B cell (primary cell): ENCODE results near the gene SNTG2. TPM values are rescaled to one million over a fixed set of nuclear protein-coding genes. Genes with fewer than 3 reads are reported as not detected.

ENCODE experiments used
- ATAC-seq: fragments of 200-7000 bp; cut with Tn5 transposase; one replicate; pipeline ENCODE4 v1.10.0; 2021; ENCODE audit warnings: low read depth, mild to moderate bottlenecking, moderate number of reproducible peaks, moderate library complexity
- CTCF ChIA-PET: fragments of 350-600 bp; sonication (Branson Sonifier 250); formaldehyde crosslinking; loops from one replicate; lab custom pipeline; 2021; ENCODE audit warnings: antibody characterized with exemption, inconsistent platforms; lab: Charles Lee
- POLR2A ChIA-PET: fragments of 350-600 bp; sonication (Branson Sonifier 250); formaldehyde crosslinking; loops from one replicate; lab custom pipeline; 2021; ENCODE audit warnings: antibody characterized with exemption; lab: Charles Lee
- DNase-seq: peaks from one replicate; pipeline ENCODE4 v3.0.0; 2013
- H2AFZ ChIP-seq: 2 replicates; pipeline ENCODE4 v1.6.1; 2012; ENCODE audit warnings: mild to moderate bottlenecking, low read depth, low read length; ENCODE audit not compliant: insufficient read depth, poor library complexity, severe bottlenecking
- H3K27ac ChIP-seq, 2 donors: 1 replicate in 1 of 2; 2 replicates in 1 of 2; pipeline ENCODE4 v1.5.1; 2012 to 2013; ENCODE audit warnings: low read length in 2 of 2, mild to moderate bottlenecking in 2 of 2, moderate library complexity in 1 of 2
- H3K27me3 ChIP-seq, 4 experiments: fragments of 200-600 bp in 1 of 4; sonication (generic) in 1 of 4; replicated peaks in 1 of 4; 1 replicate in 2 of 4; 2 replicates in 2 of 4; pipeline versions ENCODE4 v1.6.1 to v1.7.0; 2013 to 2016; ENCODE audit warnings: low read length in 3 of 4, mild to moderate bottlenecking in 2 of 4, mixed read lengths in 1 of 4, moderate library complexity in 1 of 4; ENCODE audit not compliant: insufficient read depth in 4 of 4, control insufficient read depth in 3 of 4; ENCODE audit errors: control extremely low read depth in 1 of 4
- H3K36me3 ChIP-seq, 2 experiments: replicated peaks in 1 of 2; 1 replicate in 1 of 2; 2 replicates in 1 of 2; pipeline versions ENCODE4 v1.6.1 to v1.7.1; 2013; ENCODE audit warnings: low read length in 1 of 2; ENCODE audit not compliant: insufficient read depth in 2 of 2, control insufficient read depth in 1 of 2; ENCODE audit errors: control extremely low read depth in 1 of 2, extremely low read depth in 1 of 2
- H3K4me1 ChIP-seq, 2 donors: fragments of 200-600 bp in 1 of 2; sonication (generic) in 1 of 2; 1 replicate in 1 of 2; 2 replicates in 1 of 2; pipeline versions ENCODE4 v1.5.1 to v1.6.1; 2013 to 2017; ENCODE audit warnings: low read length in 2 of 2; ENCODE audit not compliant: control insufficient read depth in 2 of 2, insufficient read depth in 2 of 2
- H3K4me2 ChIP-seq: replicated peaks from 2 replicates; pipeline ENCODE3; 2012; ENCODE audit warnings: mild to moderate bottlenecking, low read depth, low read length; ENCODE audit not compliant: poor library complexity, severe bottlenecking
- H3K4me3 ChIP-seq, 5 experiments: fragments of 200-600 bp in 1 of 5; sonication (generic) in 1 of 5; 1 replicate in 3 of 5; 2 replicates in 2 of 5; pipeline versions ENCODE4 v1.5.1 to v1.7.0; 2011 to 2016; ENCODE audit warnings: low read length in 4 of 5, mild to moderate bottlenecking in 4 of 5, low read depth in 2 of 5, control low read depth in 1 of 5, moderate library complexity in 1 of 5; ENCODE audit not compliant: insufficient read depth in 1 of 5; ENCODE audit errors: control extremely low read depth in 1 of 5, extremely low read depth in 1 of 5
- H3K79me2 ChIP-seq: fragments of 200-600 bp; sonication (generic); one replicate; pipeline ENCODE4 v1.6.0; 2016; ENCODE audit warnings: low read length; ENCODE audit not compliant: control insufficient read depth, insufficient read depth
- H3K9ac ChIP-seq: fragments of 200-600 bp; sonication (generic); 2 replicates; pipeline ENCODE4 v1.6.1; 2017; ENCODE audit warnings: mild to moderate bottlenecking, low read length, moderate library complexity
- H3K9me3 ChIP-seq, 3 donors: one replicate each; pipeline versions ENCODE4 v1.6.1 to v1.7.1; 2013; ENCODE audit warnings: low read length in 2 of 3; ENCODE audit not compliant: control insufficient read depth in 2 of 3, insufficient read depth in 1 of 3; ENCODE audit errors: control extremely low read depth in 1 of 3
- H4K20me1 ChIP-seq: 2 replicates; pipeline ENCODE4 v1.6.0; 2012; ENCODE audit warnings: mild to moderate bottlenecking, low read length; ENCODE audit not compliant: insufficient read depth, control insufficient read depth, poor library complexity, severe bottlenecking
- H3K27ac Mint-ChIP-seq: one replicate; pipeline ENCODE4 v1.8.0; 2021; ENCODE audit warnings: mixed read lengths
- H3K27me3 Mint-ChIP-seq: one replicate; pipeline ENCODE4 v1.8.0; 2021; ENCODE audit warnings: mixed read lengths
- H3K4me1 Mint-ChIP-seq: one replicate; pipeline ENCODE4 v1.8.0; 2021; ENCODE audit warnings: mixed read lengths
- H3K4me3 Mint-ChIP-seq: one replicate; pipeline ENCODE4 v1.8.0; 2021; ENCODE audit warnings: mixed read lengths
- H3K9me3 Mint-ChIP-seq: one replicate; pipeline ENCODE4 v1.8.0; 2022; ENCODE audit warnings: mixed read lengths; ENCODE audit not compliant: insufficient read depth
- EZH2 ChIP-seq: IDR thresholded peaks from 2 replicates; pipeline ENCODE4 v1.6.1; 2012; ENCODE audit warnings: borderline replicate concordance, low read depth, mild to moderate bottlenecking, moderate library complexity, low read length; ENCODE audit not compliant: insufficient read depth, poor library complexity, severe bottlenecking
- whole genome bisulfite sequencing: methylation state at CpG from one replicate; pipeline ENCODE4 v1.1.5; 2013; ENCODE audit warnings: missing lambda C conversion rate; ENCODE audit not compliant: insufficient coverage; 5-methylcytosine and 5-hydroxymethylcytosine counted together
- intact Hi-C: fragments of 100-400 bp; cut with micrococcal nuclease; formaldehyde crosslinking; loops from one replicate; pipeline ENCODE4 v1.10.0; 2022
- polyA plus RNA-seq: library from polyadenylated mRNA; depleted of rRNA; stranded (reverse); fragments of >200 nt; gene quantifications from 2 replicates; pipeline ENCODE4 v1.2.3, GENCODE V29; 2012
- total RNA-seq, 2 donors: library from RNA; stranded (reverse); fragments of 120-200 nt in 1 of 2; gene quantifications; 1 replicate in 1 of 2; 2 replicates in 1 of 2; pipeline versions ENCODE4 v1.2.3 to v1.2.4, GENCODE V29; 2013 to 2022
- TF ChIP-seq, protein P1 (sequence below): fragments of 200-600 bp; IDR thresholded peaks from one replicate; pipeline ENCODE4 v1.8.0; 2022; ENCODE audit warnings: antibody characterized with exemption, mild to moderate bottlenecking

SNTG2 gene
- total and polyA plus RNA-seq, 2 donors (not counting 1 experiment from before 2014, with no cell fraction given) = 2.1 to 2.4 TPM

GRCh38 chr2:1055014-1055595 is 104.5 kb downstream of the SNTG2 start:
- Histone ChIP-seq H3K4me1 (no peaks in the 10 kb centered on the region), H3K27me3 (peaks cover 0 to 3% (median 1%) of the 10 kb centered on the region in 4 experiments), H3K9ac (no peak overlapping the region), H3K79me2 (no peaks in the 10 kb centered on the region), H2AFZ (no peak overlapping the region), H3K9me3 (peaks cover 0 to 2% (median 0%) of the 10 kb centered on the region in 3 donors), H4K20me1 (no peaks in the 10 kb centered on the region), H3K36me3 (no peaks in the 10 kb centered on the region), H3K4me3 (no peak overlapping the region), H3K27ac (no peak overlapping the region), H3K4me2 (no peak overlapping the region)
- POLR2A ChIA-PET = no interaction called here
- Mint-ChIP-seq H3K4me3 (no peak overlapping the region), H3K27me3 (peaks cover 4% of the 10 kb centered on the region), H3K9me3 (no peaks in the 10 kb centered on the region), H3K27ac (no peak overlapping the region), H3K4me1 (no peaks in the 10 kb centered on the region)
- DNase-seq (no peak), ATAC-seq (no peak)
- intact Hi-C loops = no loop called here
- CTCF ChIA-PET = no interaction called here
- WGBS = 94% methylated on average over 9 of the region's 11 CpGs
- TF ChIP-seq, protein P1, sequence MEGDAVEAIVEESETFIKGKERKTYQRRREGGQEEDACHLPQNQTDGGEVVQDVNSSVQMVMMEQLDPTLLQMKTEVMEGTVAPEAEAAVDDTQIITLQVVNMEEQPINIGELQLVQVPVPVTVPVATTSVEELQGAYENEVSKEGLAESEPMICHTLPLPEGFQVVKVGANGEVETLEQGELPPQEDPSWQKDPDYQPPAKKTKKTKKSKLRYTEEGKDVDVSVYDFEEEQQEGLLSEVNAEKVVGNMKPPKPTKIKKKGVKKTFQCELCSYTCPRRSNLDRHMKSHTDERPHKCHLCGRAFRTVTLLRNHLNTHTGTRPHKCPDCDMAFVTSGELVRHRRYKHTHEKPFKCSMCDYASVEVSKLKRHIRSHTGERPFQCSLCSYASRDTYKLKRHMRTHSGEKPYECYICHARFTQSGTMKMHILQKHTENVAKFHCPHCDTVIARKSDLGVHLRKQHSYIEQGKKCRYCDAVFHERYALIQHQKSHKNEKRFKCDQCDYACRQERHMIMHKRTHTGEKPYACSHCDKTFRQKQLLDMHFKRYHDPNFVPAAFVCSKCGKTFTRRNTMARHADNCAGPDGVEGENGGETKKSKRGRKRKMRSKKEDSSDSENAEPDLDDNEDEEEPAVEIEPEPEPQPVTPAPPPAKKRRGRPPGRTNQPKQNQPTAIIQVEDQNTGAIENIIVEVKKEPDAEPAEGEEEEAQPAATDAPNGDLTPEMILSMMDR = no peak
- TF ChIP-seq EZH2 = no peak

DNA sequence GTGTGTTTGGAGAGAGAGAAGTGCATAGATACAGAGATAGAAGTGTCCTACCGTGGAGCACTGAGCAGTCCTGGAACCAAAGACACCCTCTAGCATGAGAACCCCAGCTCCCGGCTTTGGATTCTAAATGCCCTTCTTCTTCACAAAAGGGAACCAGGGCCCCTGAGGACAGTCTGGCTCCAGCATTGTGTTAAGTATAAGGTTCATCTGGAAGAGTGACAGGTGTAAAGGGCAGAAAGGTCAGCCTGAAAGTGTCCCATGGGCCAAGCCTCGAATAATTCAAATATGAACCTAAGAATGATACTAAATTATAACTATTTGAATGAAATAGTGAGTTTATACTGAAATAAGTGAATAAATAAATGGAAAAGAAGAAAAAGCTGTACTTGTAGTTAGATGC is 109.7 kb downstream of the SNTG2 start:
- no peak overlapping the region for H3K9ac ChIP-seq
- peaks cover 0 to 2% (median 0%) of the 10 kb centered on the region in 3 donors for H3K9me3 ChIP-seq
- Mint-ChIP-seq H3K9me3 (no peaks in the 10 kb centered on the region), H3K4me1 (no peaks in the 10 kb centered on the region), H3K27ac (no peak overlapping the region), H3K4me3 (no peak overlapping the region), H3K27me3 (peaks cover 5% of the 10 kb centered on the region)
- WGBS = 80% methylated on average over 1 of the region's 3 CpGs
- no peaks in the 10 kb centered on the region for H3K36me3 ChIP-seq
- intact Hi-C loops = no loop called here
- H3K79me2 ChIP-seq = no peaks in the 10 kb centered on the region
- ChIA-PET CTCF (no interaction called here), POLR2A (no interaction called here)
- no peaks in the 10 kb centered on the region for H4K20me1 ChIP-seq
- H3K4me1 ChIP-seq = no peaks in the 10 kb centered on the region
- no peak overlapping the region for H3K4me2 ChIP-seq
- no peak overlapping the region for H2AFZ ChIP-seq
- no peak for TF ChIP-seq EZH2
- TF ChIP-seq, protein P1 = no peak
- H3K27ac ChIP-seq = no peak overlapping the region
- no peak for ATAC-seq
- H3K4me3 ChIP-seq = no peak overlapping the region
- peaks cover 0 to 3% (median 0%) of the 10 kb centered on the region in 4 experiments for H3K27me3 ChIP-seq
- no peak for DNase-seq
